HS-5 (cell line): ENCODE data around the gene LASP1NB.

Source experiments
- DNase-seq: peaks from one replicate; pipeline ENCODE4 v3.0.0-alpha.2; 2012; ENCODE audit warnings: low read depth

Gene LASP1NB

GRCh38 chr17:38925263-38925995 is at the start of gene LASP1NB:
Gene LASP1NB, plus strand, starts transcription at chr17:38925614.
- no peak for DNase-seq

- no peak for DNase-seq
Measured at GRCh38 chr17:38877130-38877851, 48.1 kb upstream of the LASP1NB start.

- peak; percentile 71 for DNase-seq
Measured at GRCh38 chr17:38879878-38880665, 45.3 kb upstream of the LASP1NB start.

- DNase-seq = no peak
Measured at GRCh38 chr17:38881600-38882191, 43.7 kb upstream of the LASP1NB start.

GRCh38 chr17:38882870-38883269 is 42.5 kb upstream of the LASP1NB start:
- no peak for DNase-seq

GRCh38 chr17:38883592-38884526 is 41.6 kb upstream of the LASP1NB start:
- DNase-seq = no peak

- DNase-seq = no peak
Measured at GRCh38 chr17:38885044-38885727, 40.2 kb upstream of the LASP1NB start.

GRCh38 chr17:38885728-38886642 is 39.4 kb upstream of the LASP1NB start:
- no peak for DNase-seq

GRCh38 chr17:38886643-38887010 is 38.8 kb upstream of the LASP1NB start:
- no peak for DNase-seq

- no peak for DNase-seq
Measured at GRCh38 chr17:38888842-38889241, 36.6 kb upstream of the LASP1NB start.

GRCh38 chr17:38889745-38890409 is 35.5 kb upstream of the LASP1NB start:
- DNase-seq = no peak

GRCh38 chr17:38890410-38890746 is 35.0 kb upstream of the LASP1NB start:
- DNase-seq = no peak

- DNase-seq = no peak
Measured at GRCh38 chr17:38891441-38891840, 34.0 kb upstream of the LASP1NB start.

- no peak for DNase-seq
Measured at GRCh38 chr17:38892083-38892482, 33.3 kb upstream of the LASP1NB start.

- DNase-seq = no peak
Measured at GRCh38 chr17:38892620-38893019, 32.8 kb upstream of the LASP1NB start.

GRCh38 chr17:38893113-38893512 is 32.3 kb upstream of the LASP1NB start:
- DNase-seq = no peak

GRCh38 chr17:38893607-38894006 is 31.8 kb upstream of the LASP1NB start:
- DNase-seq = no peak

- no peak for DNase-seq
Measured at GRCh38 chr17:38894276-38894675, 31.1 kb upstream of the LASP1NB start.

GRCh38 chr17:38896346-38896954 is 29.0 kb upstream of the LASP1NB start:
- DNase-seq = no peak
